ENCODE data around the gene CPAMD8.

CPAMD8 gene

GRCh38 chr19:16914421-16914820, 112.2 kb downstream of the CPAMD8 start:
- DNase-seq: no peak

- no peak for DNase-seq
Observed at GRCh38 chr19:16912780-16913179, 113.8 kb downstream of the CPAMD8 start.

- no peak for DNase-seq
Observed at GRCh38 chr19:16911046-16911445, 115.6 kb downstream of the CPAMD8 start.

- DNase-seq: no peak
Observed at GRCh38 chr19:16908759-16909158, 117.9 kb downstream of the CPAMD8 start.

- DNase-seq: no peak
Observed at GRCh38 chr19:16904599-16904998, 122.0 kb downstream of the CPAMD8 start.

GRCh38 chr19:16903347-16903746, 123.3 kb downstream of the CPAMD8 start:
- no peak for DNase-seq

- DNase-seq: no peak
Observed at GRCh38 chr19:16902545-16902944, 124.1 kb downstream of the CPAMD8 start.

DNA sequence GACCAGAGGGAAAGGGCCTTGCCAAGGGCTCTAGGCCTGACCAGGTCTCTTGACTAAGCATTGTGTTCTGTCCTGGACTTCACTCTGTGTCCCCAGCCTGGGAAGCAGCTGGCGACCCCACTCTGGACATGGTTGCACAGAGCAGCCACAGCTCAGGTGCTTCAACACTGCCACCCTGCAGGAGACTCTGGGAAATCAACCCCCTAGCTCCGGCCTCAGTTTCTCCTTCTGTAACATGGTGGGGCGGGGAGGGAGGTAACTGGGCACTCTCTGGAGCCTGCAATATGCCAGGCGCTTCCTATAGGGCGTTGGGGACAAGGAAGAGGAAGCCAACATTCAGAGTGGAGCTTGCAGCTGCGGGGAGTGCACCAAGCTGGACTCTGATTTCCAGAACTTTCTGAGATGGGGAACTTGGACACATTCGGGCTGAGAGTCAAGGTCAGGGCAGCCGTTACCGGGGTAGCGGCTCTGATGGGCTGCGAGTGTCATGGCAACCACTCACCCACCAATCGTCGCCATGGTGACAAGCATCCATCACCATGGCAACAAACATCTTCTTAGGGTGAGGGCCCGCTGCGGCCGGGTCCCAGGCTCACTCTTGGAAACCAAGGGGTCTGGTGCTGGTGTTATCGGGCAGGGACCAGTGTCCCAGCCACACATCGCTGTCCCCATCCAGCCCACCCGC, 125.0 kb downstream of the CPAMD8 start:
- DNase-seq: no peak

- DNase-seq: no peak
Observed at GRCh38 chr19:16899566-16900075, 127.0 kb downstream of the CPAMD8 start.

GRCh38 chr19:16898361-16899015, 128.1 kb downstream of the CPAMD8 start:
- DNase-seq: no peak

DNA sequence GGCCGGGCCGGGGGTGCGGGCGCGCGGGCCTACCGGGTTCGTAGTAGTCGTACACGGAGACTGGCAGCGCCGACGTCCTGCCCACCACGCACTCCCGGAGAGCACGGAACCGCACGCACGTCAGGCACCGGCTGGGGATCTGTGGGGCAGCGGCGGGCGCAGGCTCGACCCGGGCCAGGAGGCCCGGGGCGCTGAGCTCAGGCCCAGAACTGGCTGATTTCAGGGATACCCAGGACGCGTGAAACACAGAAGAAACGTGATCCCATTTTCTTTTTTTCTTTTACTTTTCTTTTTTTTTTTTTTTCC, 128.8 kb downstream of the CPAMD8 start:
- no peak for DNase-seq

DNA sequence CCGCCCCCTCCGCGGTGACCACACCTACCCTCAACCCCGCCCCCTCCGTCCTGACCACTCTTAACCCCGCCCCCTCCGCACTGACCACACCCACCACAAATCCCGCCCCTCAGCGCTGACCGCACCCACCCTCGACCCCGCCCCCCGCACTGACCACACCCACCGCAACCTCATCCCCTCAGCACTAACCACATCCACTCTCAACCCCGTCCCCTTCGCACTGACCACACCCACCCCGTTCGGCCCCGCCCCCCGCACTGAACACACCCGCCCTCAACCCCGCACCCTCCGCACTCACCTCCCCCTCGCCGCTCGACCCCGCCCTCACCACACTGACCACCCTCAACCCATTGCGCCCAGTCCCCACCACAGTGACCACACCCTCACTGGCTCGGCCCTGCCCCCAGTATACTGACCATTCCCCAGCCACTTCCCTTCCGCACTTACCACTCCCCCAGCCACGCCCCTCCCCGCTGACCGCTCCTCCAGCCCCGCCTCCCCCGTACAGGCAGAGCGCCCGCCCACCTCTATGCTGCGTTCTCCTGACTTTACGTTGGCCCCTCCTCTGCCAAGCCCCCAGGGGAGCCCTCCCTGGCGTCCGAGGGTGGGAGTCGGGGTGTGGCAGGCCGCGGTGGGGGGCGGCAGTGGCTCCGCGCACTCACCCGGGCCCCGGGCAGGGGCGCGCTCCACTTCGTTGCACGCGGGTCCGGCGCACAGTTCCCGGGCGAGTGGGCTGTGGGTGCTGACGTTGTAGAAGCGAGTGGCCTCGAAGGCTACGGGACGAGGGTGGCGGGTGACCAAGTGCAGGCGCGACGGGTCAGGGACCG, 129.4 kb downstream of the CPAMD8 start:
- peak; percentile 90 for DNase-seq

DNA sequence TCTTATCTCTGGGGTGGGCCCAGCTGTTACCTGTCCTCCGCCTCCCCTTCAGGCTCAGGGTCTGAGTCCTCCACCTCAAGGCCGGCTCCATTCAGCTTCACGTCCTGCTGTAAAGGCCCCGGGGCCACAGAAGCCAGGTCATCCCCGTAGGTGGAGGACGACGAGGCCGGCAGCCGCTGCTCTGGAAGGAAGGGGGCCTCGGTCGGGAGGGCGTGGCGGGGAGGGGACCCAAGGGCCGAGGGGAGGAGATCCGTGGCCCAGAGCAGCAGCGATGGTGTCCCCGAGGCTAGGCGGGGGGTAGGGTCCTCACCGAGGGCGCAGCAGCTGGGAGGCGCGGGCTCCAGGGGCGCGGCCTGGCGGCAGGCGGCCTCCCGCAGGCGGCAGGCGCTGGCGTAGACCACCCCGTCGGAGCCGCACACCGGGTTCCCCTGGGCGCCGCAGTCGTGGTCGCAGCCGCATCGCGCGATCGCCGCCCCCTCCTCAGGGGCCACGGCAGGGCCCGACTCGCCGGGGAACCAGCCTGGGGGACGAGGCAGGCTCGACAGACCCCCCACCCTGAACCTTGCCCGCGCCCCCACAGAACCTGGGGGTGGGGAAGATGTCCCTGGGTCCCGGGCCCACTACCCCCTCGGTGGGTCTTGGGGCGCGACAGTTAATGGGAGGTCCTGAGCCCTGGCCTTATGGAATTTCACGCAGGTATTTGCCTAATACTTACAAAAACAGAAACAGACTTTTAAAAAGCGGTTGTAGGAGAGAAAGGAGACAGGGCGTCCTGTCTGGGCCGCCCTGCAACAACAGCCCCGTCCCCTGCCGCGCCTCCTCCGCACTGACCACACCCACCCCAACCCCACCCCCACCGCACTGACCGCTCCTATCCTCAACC, 130.2 kb downstream of the CPAMD8 start:
- no peak for DNase-seq

GRCh38 chr19:16895467-16896145, 131.0 kb downstream of the CPAMD8 start:
- DNase-seq: no peak

GRCh38 chr19:16894080-16894479, 132.5 kb downstream of the CPAMD8 start:
- DNase-seq: no peak

DNA sequence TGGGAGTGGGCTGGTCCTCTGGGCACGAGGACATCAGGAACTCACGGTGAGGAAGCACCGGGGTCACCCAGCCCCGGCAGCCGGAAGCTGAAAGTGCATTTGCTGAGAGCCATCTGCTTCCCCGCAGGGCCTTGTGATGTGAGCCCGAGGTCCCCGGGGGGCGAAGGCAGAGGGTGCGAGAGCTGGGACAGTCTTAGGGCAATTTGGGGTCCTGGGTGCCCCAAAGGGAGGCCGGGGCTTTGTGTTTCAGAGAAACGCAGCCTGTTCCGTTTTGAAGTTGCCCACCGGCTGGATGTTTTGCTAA, 133.0 kb downstream of the CPAMD8 start:
- no peak for DNase-seq

DNA sequence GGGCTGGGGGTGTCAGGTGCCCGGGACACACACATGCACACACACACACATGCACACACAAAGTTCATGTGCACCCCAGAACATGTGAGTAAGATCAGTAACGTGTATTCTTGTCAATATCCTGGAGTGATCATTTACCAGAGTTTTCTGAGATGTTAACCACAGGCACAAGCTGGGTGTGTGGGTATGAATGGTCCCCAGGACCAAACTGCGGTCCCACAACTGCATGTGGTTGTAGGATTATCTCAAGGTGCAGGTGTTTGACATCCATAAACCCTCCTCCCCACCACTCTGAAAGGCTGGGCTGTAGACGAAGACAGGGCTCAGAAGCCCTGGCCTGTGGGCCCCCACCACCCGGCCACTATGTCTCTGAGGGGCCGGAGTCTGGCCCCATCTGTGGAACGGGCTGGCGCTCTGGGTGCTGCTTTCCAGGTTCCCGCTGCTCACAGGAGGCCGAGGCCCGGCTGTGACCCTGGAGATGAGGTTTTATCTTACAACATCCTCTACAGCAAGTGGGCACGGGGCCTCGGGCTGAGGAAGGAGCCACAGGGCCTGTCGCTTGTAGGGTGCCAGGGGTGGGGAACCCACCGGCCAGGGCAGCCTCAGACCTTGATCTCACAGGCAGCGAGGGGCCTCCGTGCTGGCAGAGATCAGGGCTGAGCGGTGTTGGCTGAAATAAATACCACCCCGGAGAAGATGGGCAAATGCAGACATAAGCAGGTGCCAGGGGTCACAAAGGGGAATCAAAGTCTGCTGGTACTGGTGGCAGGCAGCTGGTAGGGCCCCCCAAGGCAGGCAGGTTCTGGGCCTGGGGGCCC, 133.5 kb downstream of the CPAMD8 start:
- no peak for DNase-seq

- no peak for DNase-seq
Observed at GRCh38 chr19:16892436-16892835, 134.2 kb downstream of the CPAMD8 start.

GRCh38 chr19:16891696-16892382, 134.8 kb downstream of the CPAMD8 start:
- DNase-seq: no peak

- DNase-seq: no peak
Observed at GRCh38 chr19:16890461-16891184, 136.0 kb downstream of the CPAMD8 start.

Data from activated CD8-positive, alpha-beta memory T cell treated with anti-CD3 and anti-CD28 coated beads, Interleukin-2, amount 50 U/mL, for 48 hours (primary cell).